Glutamatergic neuron (in vitro differentiated cells): ENCODE measurements around the gene OR7G2. TPM values are rescaled to one million over a fixed set of nuclear protein-coding genes. Genes with fewer than 3 reads are reported as not detected.

Experiments
- DNase-seq: peaks from one replicate; pipeline ENCODE4 v3.0.0; 2022
- H3K27ac Mint-ChIP-seq: one replicate; pipeline ENCODE4 v1.8.0; 2020; ENCODE audit warnings: mild to moderate bottlenecking, mixed read lengths, inconsistent platforms; ENCODE audit not compliant: unreplicated experiment
- H3K27me3 Mint-ChIP-seq: one replicate; pipeline ENCODE4 v1.8.0; 2020; ENCODE audit warnings: mild to moderate bottlenecking, moderate library complexity, mixed read lengths, inconsistent platforms; ENCODE audit not compliant: unreplicated experiment
- H3K36me3 Mint-ChIP-seq: one replicate; pipeline ENCODE4 v1.8.0; 2020; ENCODE audit warnings: mild to moderate bottlenecking, mixed read lengths, inconsistent platforms; ENCODE audit not compliant: unreplicated experiment
- H3K4me1 Mint-ChIP-seq: one replicate; pipeline ENCODE4 v1.8.0; 2020; ENCODE audit warnings: mild to moderate bottlenecking, low read depth, mixed read lengths, inconsistent platforms; ENCODE audit not compliant: unreplicated experiment
- H3K4me3 Mint-ChIP-seq: one replicate; pipeline ENCODE4 v1.8.0; 2020; ENCODE audit warnings: mild to moderate bottlenecking, mixed read lengths, inconsistent platforms; ENCODE audit not compliant: unreplicated experiment
- H3K9me3 Mint-ChIP-seq: one replicate; pipeline ENCODE4 v1.8.0; 2020; ENCODE audit warnings: mild to moderate bottlenecking, moderate library complexity, mixed read lengths, inconsistent platforms; ENCODE audit not compliant: unreplicated experiment
- total RNA-seq: library from RNA; stranded (reverse); fragmentation: NEBNext Ultra II Directional; extraction: Animal tissue kit (Norgen Biotek cat#: 25700); gene quantifications from one replicate; pipeline ENCODE4 v1.2.1, GENCODE V29; 2021; ENCODE audit not compliant: unreplicated experiment
- TF ChIP-seq, protein P1 (sequence below): fragments of 200-600 bp; sonication (generic); IDR thresholded peaks from one replicate; pipeline ENCODE4 v1.5.0; 2021; ENCODE audit not compliant: partially characterized antibody, unreplicated experiment

OR7G2 gene
- total RNA-seq, 1 donor from 2014 or later: not detected

- Mint-ChIP-seq H3K36me3 (peaks cover 6% of the 10 kb centered on the region), H3K4me1 (peaks cover 5% of the 10 kb centered on the region), H3K27me3 (peaks cover 2% of the 10 kb centered on the region), H3K4me3 (peak overlapping the region; percentile 96), H3K27ac (peak overlapping the region; percentile 97), H3K9me3 (peaks cover 9% of the 10 kb centered on the region)
- DNase-seq: no peak
- TF ChIP-seq, protein P1, sequence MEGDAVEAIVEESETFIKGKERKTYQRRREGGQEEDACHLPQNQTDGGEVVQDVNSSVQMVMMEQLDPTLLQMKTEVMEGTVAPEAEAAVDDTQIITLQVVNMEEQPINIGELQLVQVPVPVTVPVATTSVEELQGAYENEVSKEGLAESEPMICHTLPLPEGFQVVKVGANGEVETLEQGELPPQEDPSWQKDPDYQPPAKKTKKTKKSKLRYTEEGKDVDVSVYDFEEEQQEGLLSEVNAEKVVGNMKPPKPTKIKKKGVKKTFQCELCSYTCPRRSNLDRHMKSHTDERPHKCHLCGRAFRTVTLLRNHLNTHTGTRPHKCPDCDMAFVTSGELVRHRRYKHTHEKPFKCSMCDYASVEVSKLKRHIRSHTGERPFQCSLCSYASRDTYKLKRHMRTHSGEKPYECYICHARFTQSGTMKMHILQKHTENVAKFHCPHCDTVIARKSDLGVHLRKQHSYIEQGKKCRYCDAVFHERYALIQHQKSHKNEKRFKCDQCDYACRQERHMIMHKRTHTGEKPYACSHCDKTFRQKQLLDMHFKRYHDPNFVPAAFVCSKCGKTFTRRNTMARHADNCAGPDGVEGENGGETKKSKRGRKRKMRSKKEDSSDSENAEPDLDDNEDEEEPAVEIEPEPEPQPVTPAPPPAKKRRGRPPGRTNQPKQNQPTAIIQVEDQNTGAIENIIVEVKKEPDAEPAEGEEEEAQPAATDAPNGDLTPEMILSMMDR: no peak
Measured at GRCh38 chr19:9139609-9140158, 32.4 kb upstream of the OR7G2 start.

GRCh38 chr19:9132422-9132821 is 25.1 kb upstream of the OR7G2 start:
- TF ChIP-seq, protein P1: no peak
- peaks cover 4% of the 10 kb centered on the region for H3K27me3 Mint-ChIP-seq
- H3K27ac Mint-ChIP-seq: no peak overlapping the region

DNA sequence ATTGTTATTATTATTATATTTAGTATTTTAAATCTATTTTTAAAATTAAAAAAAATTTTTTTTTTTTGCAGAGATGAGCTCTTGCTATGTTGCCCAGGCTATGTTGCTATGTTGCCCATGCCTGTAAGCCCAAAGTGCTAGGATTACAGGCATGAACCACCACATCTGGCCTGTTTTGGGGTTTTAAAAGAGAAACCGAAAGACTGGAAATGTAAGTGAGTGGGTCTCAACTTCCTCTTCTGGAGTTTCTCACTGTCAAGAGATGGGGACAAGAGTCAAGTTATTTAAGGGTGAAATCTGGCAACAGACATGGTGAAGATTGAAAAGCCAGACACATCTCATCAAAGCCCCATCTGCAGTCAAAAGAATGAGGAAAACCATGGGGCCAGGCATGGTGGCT is 23.7 kb upstream of the OR7G2 start:
- TF ChIP-seq, protein P1: no peak
- Mint-ChIP-seq H3K27me3 (peaks cover 4% of the 10 kb centered on the region), H3K36me3 (peaks cover 8% of the 10 kb centered on the region), H3K4me1 (no peaks in the 10 kb centered on the region), H3K27ac (no peak overlapping the region), H3K4me3 (no peak overlapping the region), H3K9me3 (peaks cover 6% of the 10 kb centered on the region)
- DNase-seq: no peak

More at GRCh38 chr19:9132422-9132821, 25.1 kb upstream of the OR7G2 start:
- Mint-ChIP-seq H3K9me3 (peaks cover 5% of the 10 kb centered on the region), H3K4me1 (no peaks in the 10 kb centered on the region), H3K36me3 (no peaks in the 10 kb centered on the region), H3K4me3 (no peak overlapping the region)
- no peak for DNase-seq

GRCh38 chr19:9128171-9128570 is 20.9 kb upstream of the OR7G2 start:
- Mint-ChIP-seq H3K4me3 (no peak overlapping the region), H3K27ac (no peak overlapping the region), H3K36me3 (peaks cover 9% of the 10 kb centered on the region), H3K4me1 (no peaks in the 10 kb centered on the region), H3K27me3 (peaks cover 4% of the 10 kb centered on the region), H3K9me3 (peaks cover 5% of the 10 kb centered on the region)
- no peak for DNase-seq
- TF ChIP-seq, protein P1: no peak

DNA sequence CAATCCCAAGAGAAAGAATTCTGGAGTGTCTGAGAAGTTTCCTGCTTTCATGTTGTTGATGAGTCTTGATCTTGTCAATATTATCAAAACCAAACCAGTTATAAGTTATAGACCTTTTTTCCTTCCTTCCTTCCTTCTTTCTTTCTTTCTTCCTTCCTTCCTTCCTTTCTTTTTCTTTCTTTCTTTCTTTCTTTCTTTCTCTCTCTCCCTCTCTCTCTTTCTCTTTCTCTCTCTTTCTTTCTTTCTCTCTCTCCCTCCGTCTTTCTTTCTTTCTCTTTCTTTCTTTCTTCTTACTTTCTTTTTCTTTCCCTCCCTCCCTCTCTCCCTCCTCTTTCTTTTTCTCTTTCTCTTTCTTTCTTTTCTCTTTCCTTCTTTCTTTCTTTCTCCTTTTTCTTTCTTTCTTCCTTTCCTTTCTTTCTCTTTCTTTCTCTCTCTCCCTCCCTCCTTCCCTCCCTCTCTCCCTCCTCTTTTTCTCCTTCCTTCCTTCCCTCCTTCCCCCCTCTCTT is 19.7 kb upstream of the OR7G2 start, which contains the start of gene OR7G3:
Gene OR7G3 (minus strand): TSS at position 51 of the 506 bp plus-strand sequence. CDS start 0 bp downstream, at position 51.
- TF ChIP-seq, protein P1: no peak
- Mint-ChIP-seq H3K27me3 (peaks cover 4% of the 10 kb centered on the region), H3K9me3 (peaks cover 4% of the 10 kb centered on the region), H3K27ac (no peak within 1 kb of the TSS), H3K4me1 (no peaks in the 10 kb centered on the region), H3K36me3 (peaks cover 9% of the 10 kb centered on the region), H3K4me3 (no peak within 1 kb of the TSS)
- DNase-seq: no peak
